Measurements from ENCODE around the gene CLCF1. TPM values are rescaled to one million over a fixed set of nuclear protein-coding genes. Genes with fewer than 3 reads are reported as not detected.
A peak's percentile ranks its signal among the peaks of the same experiment; 100 is the strongest.

The CLCF1 gene
- total RNA-seq, 1 experiment from 2014 or later = 2.1 TPM

GRCh38 chr11:67372321-67372992, 941 bp downstream of the CLCF1 start:
- H2BK120ac ChIP-seq (ENCODE audit: low read depth, low read length, poor library complexity, severe bottlenecking) = no peak overlapping the region
- H2AK5ac ChIP-seq (ENCODE audit: insufficient read length, low read length) = no peak overlapping the region
- H2BK15ac ChIP-seq (ENCODE audit: low read depth, low read length) = no peak overlapping the region
- no peak overlapping the region for H3T11ph ChIP-seq (ENCODE audit: low read length)
- H4K20me1 ChIP-seq (ENCODE audit: control insufficient read depth, insufficient read depth, insufficient read length) = peaks cover 3% of the 10 kb centered on the region
- peak overlapping the region; percentile 37 for H3K4me2 ChIP-seq (ENCODE audit: insufficient read depth, insufficient read length, low read length)
- no peak for DNase-seq
- TF ChIP-seq CTCF (conservative IDR thresholded peaks at IDR 0.05) = no peak
- H2AFZ ChIP-seq (ENCODE audit: low read length) = no peak overlapping the region
- no peaks in the 10 kb centered on the region for H3K9me3 ChIP-seq (ENCODE audit: control insufficient read depth, low read depth, low read length)
- H3K27ac Mint-ChIP-seq = no peak overlapping the region
- no peaks in the 10 kb centered on the region; a peak in 1 of 7 replicates for H3K36me3 Mint-ChIP-seq (ENCODE audit: insufficient read depth in 1 of 3, low read depth in 3 of 3)
- no peak overlapping the region for H3K23ac ChIP-seq (ENCODE audit: insufficient read length, low read depth, low read length)
- H3K4me3 Mint-ChIP-seq = peak overlapping the region; percentile 65 to 85; a peak in 4 of 5 replicates
- no peak overlapping the region for H4K5ac ChIP-seq (ENCODE audit: insufficient read length, low read depth, low read length)
- H4K91ac ChIP-seq (ENCODE audit: insufficient read length, low read depth, low read length) = no peak overlapping the region
- H3K9ac ChIP-seq (ENCODE audit: extremely low read depth, insufficient read length, low read length) = no peak overlapping the region
- no peak overlapping the region for H2BK12ac ChIP-seq (ENCODE audit: insufficient read length, low read depth, low read length)
- H3K4me1 ChIP-seq (ENCODE audit: insufficient read depth, low read length) = peaks cover 7% of the 10 kb centered on the region; the same call in 1 of the 2 replicates
- no peak overlapping the region for H3K4ac ChIP-seq (ENCODE audit: low read depth, low read length)
- H3K14ac ChIP-seq (ENCODE audit: insufficient read depth, low read length) = no peak overlapping the region
- no peak overlapping the region for H3K18ac ChIP-seq (ENCODE audit: insufficient read length, low read depth, low read length)
- H4K8ac ChIP-seq (replicated peaks; ENCODE audit: insufficient read length, low read depth, low read length) = no peak overlapping the region
- peaks cover 30% of the 10 kb centered on the region for H3K23me2 ChIP-seq (ENCODE audit: insufficient read length, low read depth, low read length, poor library complexity, severe bottlenecking)
- peaks cover 10% of the 10 kb centered on the region; the same call in 1 of the 2 replicates for H3K27me3 ChIP-seq (ENCODE audit: insufficient read depth, low read length)
- no peak overlapping the region for H2BK5ac ChIP-seq (ENCODE audit: insufficient read length, low read length)
- H3K27me3 Mint-ChIP-seq (ENCODE audit: low read depth) = peaks cover 84% of the 10 kb centered on the region
- no peaks in the 10 kb centered on the region for H3K79me1 ChIP-seq (ENCODE audit: insufficient read depth, low read depth, low read length, poor library complexity, severe bottlenecking)
- no peak overlapping the region for H3K56ac ChIP-seq (ENCODE audit: insufficient read length, low read depth, low read length)
- no peaks in the 10 kb centered on the region for H3K79me2 ChIP-seq (ENCODE audit: insufficient read depth, low read length)
- no peak overlapping the region for H3K27ac ChIP-seq (ENCODE audit: insufficient read length, low read depth, low read length)
- H3K9me3 Mint-ChIP-seq = no peaks in the 10 kb centered on the region; a peak in 2 of 5 replicates
- WGBS (ENCODE audit: extremely low coverage, insufficient read length, low lambda C conversion rate) = no CpG with 5 or more reads among the region's 78 CpGs
- H2BK20ac ChIP-seq (ENCODE audit: low read depth, low read length, poor library complexity, severe bottlenecking) = no peak overlapping the region
- peaks cover 49 to 56% of the 10 kb centered on the region in 2 experiments for H3K4me1 Mint-ChIP-seq

Measured in H9 (cell line).